Nephron progenitor cell (in vitro differentiated cells): ENCODE results near the gene PRPS1.
A peak's percentile ranks its signal among the peaks of the same experiment; 100 is the strongest.

ENCODE experiments used
- DNase-seq: peaks from one replicate; pipeline ENCODE4 v3.0.0; 2021
- H3K27ac Mint-ChIP-seq: 2 replicates; pipeline ENCODE4 v1.8.0; 2021; ENCODE audit warnings: mild to moderate bottlenecking, moderate library complexity, mixed read lengths
- H3K27me3 Mint-ChIP-seq: 2 replicates; pipeline ENCODE4 v1.8.0; 2021; ENCODE audit warnings: mild to moderate bottlenecking, low read depth, mixed read lengths; ENCODE audit not compliant: poor library complexity
- H3K36me3 Mint-ChIP-seq: 2 replicates; pipeline ENCODE4 v1.8.0; 2021; ENCODE audit warnings: low read depth, mixed read lengths
- H3K4me1 Mint-ChIP-seq: 2 replicates; pipeline ENCODE4 v1.8.0; 2021; ENCODE audit warnings: mixed read lengths
- H3K4me3 Mint-ChIP-seq: 2 replicates; pipeline ENCODE4 v1.8.0; 2021; ENCODE audit warnings: mild to moderate bottlenecking, moderate library complexity, mixed read lengths
- H3K9me3 Mint-ChIP-seq: 2 replicates; pipeline ENCODE4 v1.8.0; 2021; ENCODE audit warnings: mild to moderate bottlenecking, moderate library complexity, mixed read lengths
- TF ChIP-seq, protein P1 (sequence below): fragments of 200-600 bp; sonication (generic); IDR thresholded peaks from 2 replicates; pipeline ENCODE4 v1.5.0; 2021; ENCODE audit warnings: antibody characterized with exemption

PRPS1 gene

DNA sequence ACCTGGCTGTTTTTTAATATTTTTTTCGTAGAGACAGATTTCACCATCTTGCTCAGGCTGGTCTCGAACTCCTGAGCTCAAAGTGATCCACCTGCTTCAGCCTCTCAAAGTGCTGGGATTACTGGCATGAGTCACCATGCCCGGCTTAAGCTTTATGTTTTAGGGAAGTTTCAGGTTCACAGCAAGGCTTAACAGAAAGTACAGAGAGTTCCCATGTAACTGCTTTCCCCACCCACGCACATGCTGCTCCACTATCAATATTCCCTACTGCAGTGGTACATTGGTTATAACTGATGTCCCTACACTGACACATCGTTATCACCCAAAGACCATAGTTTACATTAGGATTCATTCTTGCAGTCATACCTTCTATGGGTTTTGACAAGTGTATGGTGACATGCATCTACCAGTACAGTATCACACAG is 62.7 kb downstream of the PRPS1 start:
- Mint-ChIP-seq H3K9me3 (peaks cover 22% of the 10 kb centered on the region), H3K36me3 (no peaks in the 10 kb centered on the region), H3K27ac (no peak overlapping the region), H3K4me3 (no peak overlapping the region), H3K4me1 (peaks cover 36% of the 10 kb centered on the region), H3K27me3 (peaks cover 12% of the 10 kb centered on the region)
- no peak for DNase-seq
- TF ChIP-seq, protein P1, sequence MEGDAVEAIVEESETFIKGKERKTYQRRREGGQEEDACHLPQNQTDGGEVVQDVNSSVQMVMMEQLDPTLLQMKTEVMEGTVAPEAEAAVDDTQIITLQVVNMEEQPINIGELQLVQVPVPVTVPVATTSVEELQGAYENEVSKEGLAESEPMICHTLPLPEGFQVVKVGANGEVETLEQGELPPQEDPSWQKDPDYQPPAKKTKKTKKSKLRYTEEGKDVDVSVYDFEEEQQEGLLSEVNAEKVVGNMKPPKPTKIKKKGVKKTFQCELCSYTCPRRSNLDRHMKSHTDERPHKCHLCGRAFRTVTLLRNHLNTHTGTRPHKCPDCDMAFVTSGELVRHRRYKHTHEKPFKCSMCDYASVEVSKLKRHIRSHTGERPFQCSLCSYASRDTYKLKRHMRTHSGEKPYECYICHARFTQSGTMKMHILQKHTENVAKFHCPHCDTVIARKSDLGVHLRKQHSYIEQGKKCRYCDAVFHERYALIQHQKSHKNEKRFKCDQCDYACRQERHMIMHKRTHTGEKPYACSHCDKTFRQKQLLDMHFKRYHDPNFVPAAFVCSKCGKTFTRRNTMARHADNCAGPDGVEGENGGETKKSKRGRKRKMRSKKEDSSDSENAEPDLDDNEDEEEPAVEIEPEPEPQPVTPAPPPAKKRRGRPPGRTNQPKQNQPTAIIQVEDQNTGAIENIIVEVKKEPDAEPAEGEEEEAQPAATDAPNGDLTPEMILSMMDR, result no peak

DNA sequence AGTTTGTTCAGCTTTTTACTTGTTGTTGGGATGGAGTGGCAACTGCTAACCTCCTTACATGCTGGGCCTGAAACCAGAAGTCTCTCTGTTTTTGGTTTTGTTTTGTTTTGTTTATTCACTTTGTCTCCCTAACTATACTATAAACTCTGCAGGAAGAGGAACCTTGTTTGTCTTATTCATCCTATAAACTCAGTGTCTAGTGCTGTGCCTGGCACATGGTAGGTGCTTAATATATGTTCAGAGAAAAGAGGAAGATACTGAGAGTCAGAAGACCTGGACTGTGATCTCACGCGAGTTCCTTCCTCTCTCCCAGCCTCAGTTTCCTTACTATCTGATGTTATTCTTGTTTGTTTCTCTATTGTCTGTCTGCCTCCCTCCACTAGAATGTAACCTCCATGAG is 71.3 kb downstream of the PRPS1 start:
- TF ChIP-seq, protein P1, result no peak
- Mint-ChIP-seq H3K27me3 (peaks cover 2% of the 10 kb centered on the region), H3K9me3 (peaks cover 52% of the 10 kb centered on the region), H3K4me1 (peaks cover 38% of the 10 kb centered on the region), H3K4me3 (no peak overlapping the region), H3K36me3 (no peaks in the 10 kb centered on the region), H3K27ac (peak overlapping the region; percentile 30)
- DNase-seq, result no peak

DNA sequence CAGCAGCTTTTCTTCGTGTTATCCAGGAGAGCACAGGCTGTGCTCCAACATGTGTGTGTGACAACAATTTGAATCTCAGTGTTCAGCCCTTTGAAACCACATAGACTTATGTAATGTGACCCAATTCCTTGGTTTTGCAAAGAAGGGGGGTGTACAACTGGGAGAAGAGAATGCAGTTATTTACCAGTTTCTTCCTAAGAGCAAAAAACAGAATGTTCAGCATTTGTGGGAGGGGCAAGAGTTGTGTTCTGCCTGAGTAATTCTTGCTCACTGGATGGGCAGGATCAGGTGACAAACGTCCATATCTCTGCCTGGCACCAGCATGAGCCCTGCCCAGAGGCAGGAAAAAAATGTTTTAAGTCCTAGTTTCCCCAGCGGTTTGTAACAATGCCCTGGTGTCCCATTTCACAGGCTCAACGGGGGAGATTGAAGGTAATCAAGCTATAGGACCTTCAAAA is 72.0 kb downstream of the PRPS1 start:
- Mint-ChIP-seq H3K9me3 (peaks cover 55% of the 10 kb centered on the region), H3K4me1 (peaks cover 44% of the 10 kb centered on the region), H3K36me3 (no peaks in the 10 kb centered on the region), H3K27ac (no peak overlapping the region), H3K4me3 (no peak overlapping the region), H3K27me3 (peaks cover 2% of the 10 kb centered on the region)
- TF ChIP-seq, protein P1, result no peak
- no peak for DNase-seq
